Measurements from ENCODE around the gene MAP2K5.

GRCh38 chr15:67543348-67543718, 830 bp downstream of the MAP2K5 start:
- no peak for TF ChIP-seq ZNF384 (IDR thresholded peaks at IDR 0.05; ENCODE audit: borderline replicate concordance, low read depth, low read length)
- TF ChIP-seq CTCF (IDR thresholded peaks at IDR 0.05 in 2 of 3, conservative IDR thresholded peaks at IDR 0.05 in 1 of 3; ENCODE audit: control insufficient read depth in 2 of 3, extremely low read depth in 1 of 3, insufficient read depth in 1 of 3, low read depth in 3 of 3, low read length in 3 of 3) = no peak
- TF ChIP-seq POLR2A (IDR thresholded peaks at IDR 0.05; ENCODE audit: low read depth, low read length) = no peak
- no peak for TF ChIP-seq MTA3 (IDR thresholded peaks at IDR 0.05; ENCODE audit: borderline replicate concordance, low read length)
- TF ChIP-seq USF2 (IDR thresholded peaks at IDR 0.05; ENCODE audit: borderline replicate concordance, low read depth, low read length) = no peak
- TF ChIP-seq FOXM1 (IDR thresholded peaks at IDR 0.05; ENCODE audit: low read depth, low read length) = no peak
- TF ChIP-seq SIN3A (IDR thresholded peaks at IDR 0.05; ENCODE audit: low read depth, low read length) = no peak
- no peak for TF ChIP-seq DPF2 (IDR thresholded peaks at IDR 0.05)

All from GM12878 (cell line).